ENCODE measurements around the gene PADI3.
A peak's percentile ranks its signal among the peaks of the same experiment; 100 is the strongest.
"Not testable (repeated sequence)": the region's sequence is repeated elsewhere in the genome, so short reads cannot be mapped to it uniquely, and the experiment has no call there.

The PADI3 gene

GRCh38 chr1:17216078-17216477, 32.8 kb upstream of the PADI3 start:
- no peak for DNase-seq (ENCODE audit: low spot score)

- DNase-seq (ENCODE audit: low spot score) = no peak
These were observed 31.3 kb upstream of the PADI3 start for GRCh38 chr1:17217607-17218006.

DNA sequence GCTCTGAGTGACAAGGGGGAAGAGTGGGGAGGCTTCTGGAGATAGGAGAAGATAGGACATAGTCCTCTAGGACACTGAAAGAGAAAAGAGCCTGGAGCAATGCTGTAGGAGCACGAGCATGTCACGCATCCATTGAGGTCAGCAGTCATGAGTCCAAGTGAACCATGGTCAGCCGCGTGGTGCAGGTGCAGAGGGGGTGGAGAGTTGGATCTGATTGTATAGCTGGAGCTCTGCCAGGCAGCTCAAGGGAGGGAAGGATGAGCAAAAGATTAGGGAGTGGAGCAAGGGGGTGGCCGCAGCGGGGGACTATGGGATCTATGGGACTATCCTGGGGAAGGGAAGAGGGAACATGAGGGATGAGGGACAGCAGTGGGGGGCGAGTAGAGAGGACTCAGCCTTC, 30.0 kb upstream of the PADI3 start:
- DNase-seq (ENCODE audit: low spot score) = no peak

DNA sequence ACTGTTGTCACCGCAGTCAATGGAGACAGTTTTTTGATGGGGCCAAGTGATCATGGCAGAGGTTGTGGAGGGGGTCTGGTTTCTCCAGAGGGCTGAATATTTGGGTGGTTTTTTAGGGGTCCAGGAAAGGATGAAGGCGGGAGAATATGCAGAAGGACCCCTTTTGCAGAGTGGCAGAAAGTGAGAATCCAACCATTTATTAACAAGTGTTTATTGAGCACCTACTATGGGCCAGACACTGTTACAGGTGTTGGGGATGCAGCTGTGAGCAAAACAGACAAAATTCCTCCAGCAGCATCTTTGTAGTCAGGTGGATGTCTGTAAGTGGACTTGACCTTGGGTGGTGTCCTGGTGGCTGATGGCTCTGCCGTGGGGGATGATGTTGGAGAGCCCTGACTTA, 28.6 kb upstream of the PADI3 start:
- DNase-seq (ENCODE audit: low spot score) = no peak

DNA sequence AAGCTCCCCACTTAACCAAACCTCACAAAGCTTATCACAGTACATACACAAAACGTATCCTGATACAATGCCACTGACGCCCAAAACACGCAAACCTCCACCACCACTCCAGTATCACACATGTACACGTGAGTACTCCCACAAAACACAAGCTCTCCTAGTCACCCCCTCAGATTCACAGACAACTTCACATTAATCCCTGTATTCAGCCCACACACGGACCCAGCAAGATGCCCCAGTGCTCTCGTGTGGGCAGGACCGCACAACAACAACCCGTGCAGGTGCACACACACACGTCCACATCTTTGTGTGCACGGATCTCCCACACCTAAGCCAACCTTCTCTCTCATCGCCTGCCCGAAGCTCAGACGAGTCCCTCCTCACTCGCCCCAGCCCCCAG, 26.3 kb upstream of the PADI3 start:
- no peak for DNase-seq (ENCODE audit: low spot score)

DNA sequence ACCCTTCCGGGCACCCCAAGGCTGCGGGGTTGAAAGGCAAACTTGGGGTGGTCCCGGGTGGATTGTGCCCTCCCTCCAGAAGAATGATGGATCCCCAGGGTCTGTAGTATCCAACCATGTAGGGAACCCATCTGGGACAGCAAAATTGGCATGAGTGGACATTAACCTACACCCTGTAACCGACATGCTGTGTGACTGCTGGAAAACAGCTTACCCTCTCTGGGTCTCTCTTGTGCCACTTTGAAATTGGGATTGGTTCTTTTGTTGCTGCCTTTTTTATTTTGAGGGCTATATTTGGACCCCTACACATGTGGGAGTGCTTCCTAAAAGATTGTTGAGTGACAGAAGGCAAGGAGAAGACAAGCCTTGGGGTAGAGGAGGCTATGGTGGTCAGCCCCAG, 24.5 kb upstream of the PADI3 start:
- no peak for DNase-seq (ENCODE audit: low spot score)

GRCh38 chr1:17225140-17225539, 23.8 kb upstream of the PADI3 start:
- DNase-seq (ENCODE audit: low spot score) = no peak

DNA sequence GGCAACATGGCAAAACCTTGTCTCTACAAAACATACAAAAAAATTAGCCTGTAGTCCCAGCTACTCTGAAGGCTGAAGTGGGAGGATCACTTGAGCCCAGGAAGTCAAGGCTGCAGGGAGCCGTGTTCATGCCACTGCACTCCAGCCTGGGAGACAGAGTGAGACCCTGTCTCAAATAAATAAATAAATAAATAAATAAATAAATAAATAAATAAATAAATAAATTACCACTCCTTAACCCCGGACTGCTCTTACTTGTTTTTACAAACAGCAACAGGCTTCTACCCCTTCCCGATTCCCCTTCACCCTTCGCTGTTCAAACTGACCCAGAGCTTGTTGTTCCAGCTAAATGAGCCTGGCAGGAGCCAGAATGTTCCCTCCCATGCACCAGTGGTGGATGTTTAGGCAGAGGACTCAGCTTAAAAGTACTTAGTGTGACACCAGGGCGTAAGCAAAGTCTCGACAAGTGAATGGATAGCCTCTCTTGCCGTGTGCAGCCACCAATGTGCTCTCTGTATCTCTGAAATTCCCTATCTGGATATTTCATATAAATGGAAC, 21.5 kb upstream of the PADI3 start:
- no peak for DNase-seq (ENCODE audit: low spot score)

- DNase-seq (ENCODE audit: low spot score) = no peak
These were observed 20.3 kb upstream of the PADI3 start for GRCh38 chr1:17228619-17229018.

GRCh38 chr1:17229379-17229778, 19.5 kb upstream of the PADI3 start:
- no peak for DNase-seq (ENCODE audit: low spot score)

- no peak for DNase-seq (ENCODE audit: low spot score)
These were observed 18.8 kb upstream of the PADI3 start for GRCh38 chr1:17230106-17230505.

GRCh38 chr1:17230671-17231310, 18.1 kb upstream of the PADI3 start:
- no peak for DNase-seq (ENCODE audit: low spot score)

GRCh38 chr1:17232759-17233661, 15.9 kb upstream of the PADI3 start:
- peak; percentile 64 for DNase-seq (ENCODE audit: low spot score)

DNA sequence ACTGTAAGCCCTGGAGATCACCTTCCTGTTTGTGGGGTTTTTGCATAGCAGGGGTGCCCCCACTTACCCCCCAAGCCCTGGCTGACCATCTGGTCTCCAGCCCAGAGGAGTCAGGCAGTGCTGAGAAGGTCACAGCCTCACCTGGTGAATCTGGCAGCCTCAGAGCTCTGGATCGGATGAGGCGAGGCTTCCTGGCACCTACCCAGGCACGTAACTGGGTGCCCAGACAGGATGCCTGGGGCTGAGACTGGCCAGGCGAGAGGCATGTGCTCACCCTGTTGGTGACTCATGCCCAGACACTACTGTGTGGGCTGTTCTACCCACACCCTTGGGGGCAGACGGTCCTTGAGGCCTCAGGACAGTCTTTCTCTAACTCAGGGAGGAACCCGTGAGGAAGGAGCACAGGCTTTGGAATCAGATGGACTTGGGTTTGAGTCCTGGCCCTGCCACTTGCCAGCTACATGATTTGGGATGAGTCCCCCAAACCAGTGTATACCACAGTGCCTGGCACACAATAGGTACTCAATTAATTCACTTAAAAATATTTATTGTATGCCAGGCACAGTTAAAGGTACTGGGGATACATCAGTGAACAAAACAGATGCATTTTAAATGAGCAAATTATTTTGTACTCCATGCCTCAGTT, 15.1 kb upstream of the PADI3 start:
- DNase-seq (ENCODE audit: low spot score) = peak; percentile 93

- no peak for DNase-seq (ENCODE audit: low spot score)
These were observed 14.5 kb upstream of the PADI3 start for GRCh38 chr1:17234405-17234804.

DNA sequence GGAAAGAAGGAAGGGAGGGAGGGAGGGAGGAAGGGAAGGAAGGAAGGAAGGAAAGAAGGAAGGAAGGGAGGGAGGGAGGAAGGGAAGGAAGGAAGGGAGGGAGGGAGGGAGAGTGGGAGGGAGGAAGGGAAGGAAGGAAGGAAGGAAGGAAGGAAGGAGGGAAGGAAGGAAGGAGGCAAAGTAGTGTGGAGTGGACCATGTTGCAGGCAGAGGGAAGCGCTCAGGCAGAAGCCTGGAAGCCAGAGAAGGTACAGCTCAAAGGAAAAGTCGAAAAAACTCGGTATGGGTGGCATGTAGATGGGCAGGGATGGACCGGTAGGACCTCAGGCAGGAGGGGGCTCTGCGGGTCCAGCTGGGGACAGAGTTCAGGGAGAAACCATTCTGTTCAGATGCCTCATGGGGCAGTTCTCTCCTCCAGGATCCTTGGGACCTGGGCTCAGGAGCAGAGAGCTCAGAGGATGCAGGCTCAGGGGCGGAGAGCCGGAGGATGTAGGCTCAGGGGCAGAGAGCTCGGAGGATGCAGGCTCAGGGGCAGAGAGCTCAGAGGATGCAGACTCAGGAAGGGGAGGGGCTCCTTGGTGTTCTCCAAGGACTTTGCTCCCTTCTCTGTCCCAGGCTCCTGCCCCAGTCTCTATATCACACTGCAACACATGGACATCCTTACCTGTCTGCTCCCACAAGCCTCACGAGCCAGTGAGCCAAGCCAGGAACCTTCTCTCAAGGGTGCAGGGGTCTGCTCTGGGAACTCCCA, 13.6 kb upstream of the PADI3 start:
- DNase-seq (ENCODE audit: low spot score) = no peak

- peak; percentile 88 for DNase-seq (ENCODE audit: low spot score)
These were observed 11.9 kb upstream of the PADI3 start for GRCh38 chr1:17236779-17237560.

DNA sequence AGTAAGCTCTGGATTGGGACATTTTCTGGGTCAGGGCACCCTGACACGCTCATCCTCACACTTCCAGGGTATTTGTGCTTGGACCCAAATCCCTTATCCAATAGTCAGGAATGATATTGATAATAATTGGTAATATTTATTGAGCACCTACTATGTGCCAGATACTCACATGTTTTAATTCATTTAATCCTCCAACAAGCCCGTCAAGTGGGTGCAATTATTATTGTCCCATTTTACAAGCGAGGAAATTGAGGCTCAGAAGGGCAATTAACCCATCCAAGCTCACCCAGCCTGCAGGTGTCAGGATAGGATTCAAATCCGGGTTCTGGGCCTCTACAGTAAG, 11.4 kb upstream of the PADI3 start:
- DNase-seq (ENCODE audit: low spot score) = no peak

GRCh38 chr1:17239420-17239819, 9.5 kb upstream of the PADI3 start:
- DNase-seq (ENCODE audit: low spot score) = peak; percentile 91

DNA sequence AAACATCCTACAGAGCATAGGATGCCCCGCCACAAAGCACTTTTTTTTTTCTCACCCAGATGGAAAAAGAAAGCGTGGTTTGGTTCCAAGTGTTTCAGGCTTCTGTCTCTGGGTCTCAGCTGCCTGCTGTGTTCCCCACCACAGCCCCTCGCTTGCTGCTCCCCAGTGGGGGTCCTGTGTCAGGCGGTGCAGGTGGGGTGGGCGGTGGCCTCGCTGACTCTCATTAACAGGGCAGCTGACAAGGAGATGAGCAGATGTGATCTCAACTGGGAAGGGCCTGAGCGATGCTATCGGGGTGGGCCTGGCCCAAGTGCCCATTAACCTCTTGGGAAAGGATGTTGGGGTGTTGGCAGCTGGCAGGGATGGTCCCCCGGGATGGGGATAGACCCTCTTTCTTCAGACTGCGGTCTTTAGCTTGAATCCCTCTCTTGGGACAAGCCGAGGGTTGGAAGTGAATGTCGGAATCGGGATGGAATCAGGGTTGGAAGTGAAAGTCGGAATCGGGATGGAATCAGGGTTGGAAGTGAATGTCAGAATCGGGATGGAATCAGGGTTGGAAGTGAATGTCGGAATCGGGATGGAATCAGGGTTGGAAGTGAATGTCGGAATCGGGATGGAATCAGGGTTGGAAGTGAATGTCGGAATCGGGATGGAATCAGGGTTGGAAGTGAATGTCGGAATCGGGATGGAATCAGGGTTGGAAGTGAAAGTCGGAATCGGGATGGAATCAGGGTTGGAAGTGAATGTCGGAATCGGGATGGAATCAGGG, 7.7 kb upstream of the PADI3 start:
- not testable (repeated sequence) for DNase-seq (ENCODE audit: low spot score)

GRCh38 chr1:17241780-17242074, 7.2 kb upstream of the PADI3 start:
- DNase-seq (ENCODE audit: low spot score) = not testable (repeated sequence)
